GM19372 (cell line): Measurements from ENCODE around the gene TMEM255B.
"Not testable (repeated sequence)": the region's sequence is repeated elsewhere in the genome, so short reads cannot be mapped to it uniquely, and the experiment has no call there.

Experiments
- ATAC-seq: cut with Tn5 transposase; IDR thresholded peaks from one replicate; pipeline ENCODE4 v1.9.1; 2021; ENCODE audit warnings: mild to moderate bottlenecking, low read depth, moderate library complexity; ENCODE audit not compliant: unreplicated experiment

Gene TMEM255B

DNA sequence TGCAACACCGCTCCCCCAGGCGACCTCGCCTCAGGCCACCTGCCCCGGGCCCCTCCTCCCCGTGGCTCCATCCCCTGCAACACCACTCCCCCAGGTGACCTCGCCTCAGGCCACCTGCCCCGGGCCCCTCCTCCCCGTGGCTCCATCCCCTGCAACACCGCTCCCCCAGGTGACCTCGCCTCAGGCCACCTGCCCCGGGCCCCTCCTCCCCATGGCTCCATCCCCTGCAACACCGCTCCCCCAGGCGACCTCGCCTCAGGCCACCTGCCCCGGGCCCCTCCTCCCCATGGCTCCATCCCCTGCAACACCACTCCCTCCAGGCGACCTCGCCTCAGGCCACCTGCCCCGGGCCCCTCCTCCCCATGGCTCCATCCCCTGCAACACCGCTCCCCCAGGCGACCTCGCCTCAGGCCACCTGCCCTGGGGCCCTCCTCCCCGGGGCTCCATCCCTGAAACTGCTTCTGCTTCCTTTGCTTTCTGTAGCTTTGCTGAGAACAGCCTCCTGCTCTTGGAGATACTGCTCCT lies 71.5 kb downstream of the TMEM255B start:
- ATAC-seq: not testable (repeated sequence)

DNA sequence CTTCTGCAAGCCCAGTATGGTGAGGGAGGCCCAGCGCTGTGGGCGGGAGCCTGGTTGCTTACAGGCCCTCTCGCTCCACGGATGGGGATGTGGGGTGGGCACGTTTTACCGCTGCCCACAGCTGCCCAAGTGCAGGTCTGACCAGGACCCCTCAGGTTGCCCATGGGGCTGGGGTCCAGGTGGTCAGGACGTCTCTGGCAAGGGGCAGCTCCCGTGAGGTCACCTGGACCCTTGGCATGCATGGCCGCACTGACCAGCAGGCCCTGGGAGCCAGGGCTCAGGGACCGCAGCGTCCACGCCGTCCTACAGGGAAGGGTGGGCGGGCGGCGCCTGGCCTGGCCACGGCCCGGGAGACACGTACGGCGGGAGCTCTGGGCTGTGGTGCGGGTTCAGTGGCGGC lies 72.0 kb downstream of the TMEM255B start:
- no peak for ATAC-seq

DNA sequence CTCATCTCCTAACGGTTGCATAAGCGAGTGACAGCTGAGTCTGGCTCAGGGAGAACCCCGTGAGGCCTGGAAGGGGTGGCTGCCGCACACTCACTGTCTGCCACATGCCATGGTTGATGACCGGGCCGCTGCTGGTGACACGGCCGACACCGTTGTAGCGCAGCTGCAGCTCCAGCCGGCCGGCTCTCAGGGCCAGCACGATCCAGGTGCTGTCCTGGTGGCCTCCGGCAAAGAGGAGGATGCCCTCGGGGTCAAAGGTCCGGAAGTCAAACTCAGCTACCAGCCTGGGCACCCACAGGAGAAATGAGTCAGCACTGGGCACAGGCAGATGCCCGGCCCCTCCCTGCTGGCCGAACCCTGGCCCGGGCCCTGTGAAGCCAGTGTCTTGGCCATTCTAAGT lies 73.2 kb downstream of the TMEM255B start:
- no peak for ATAC-seq

DNA sequence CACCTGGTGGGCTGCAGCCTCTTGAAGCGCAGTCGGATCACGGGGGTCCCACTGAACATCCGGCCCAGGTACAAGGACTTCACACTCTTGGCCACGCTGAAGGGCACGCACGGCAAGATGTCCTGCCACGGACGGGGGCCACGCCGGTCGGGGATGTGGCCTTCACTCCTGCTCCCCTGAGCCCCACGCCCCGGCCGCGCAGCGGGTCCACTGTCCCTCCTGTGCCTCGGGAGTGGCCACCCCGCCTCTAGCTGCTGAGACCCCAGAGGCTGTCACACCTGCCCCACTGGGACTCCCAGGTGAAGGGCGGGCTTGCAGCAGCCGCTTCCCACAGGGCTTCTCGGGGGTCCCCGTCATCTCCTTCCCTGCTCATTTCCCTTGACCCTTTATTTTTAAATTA lies 73.6 kb downstream of the TMEM255B start:
- no peak for ATAC-seq

DNA sequence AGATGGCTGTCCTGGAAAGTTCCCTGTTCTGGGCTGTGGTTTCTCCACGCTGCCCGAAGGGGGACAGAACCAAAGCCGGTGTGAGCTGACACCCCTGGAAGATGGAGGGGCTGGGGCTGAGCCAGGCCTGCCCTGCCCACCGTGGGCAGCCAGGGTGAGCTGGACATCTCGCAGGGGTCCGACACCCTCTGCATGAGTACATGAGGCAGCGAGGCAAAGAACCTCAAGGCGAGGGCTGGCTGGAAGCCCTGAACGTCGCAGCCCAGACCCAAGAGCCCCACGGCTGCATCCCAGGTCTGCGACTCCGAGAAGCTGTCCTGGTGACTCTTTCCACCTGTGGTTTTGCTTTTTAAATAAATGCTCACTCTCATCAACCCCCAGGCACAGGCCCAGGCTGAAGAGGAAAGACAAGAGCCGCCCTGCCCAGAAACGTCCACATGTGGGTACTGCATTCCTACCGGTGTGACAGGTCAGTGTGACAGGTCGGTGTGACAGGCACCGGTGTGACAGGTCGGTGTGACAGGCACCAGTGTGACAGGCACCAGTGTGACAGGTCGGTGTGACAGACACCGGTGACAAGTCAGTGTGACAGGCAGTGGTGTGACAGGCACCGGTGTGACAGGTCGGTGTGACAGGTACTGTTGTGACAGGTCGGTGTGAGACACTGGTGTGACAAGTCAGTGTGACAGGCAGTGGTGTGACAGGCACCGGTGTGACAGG lies 74.2 kb downstream of the TMEM255B start:
- ATAC-seq: no peak

DNA sequence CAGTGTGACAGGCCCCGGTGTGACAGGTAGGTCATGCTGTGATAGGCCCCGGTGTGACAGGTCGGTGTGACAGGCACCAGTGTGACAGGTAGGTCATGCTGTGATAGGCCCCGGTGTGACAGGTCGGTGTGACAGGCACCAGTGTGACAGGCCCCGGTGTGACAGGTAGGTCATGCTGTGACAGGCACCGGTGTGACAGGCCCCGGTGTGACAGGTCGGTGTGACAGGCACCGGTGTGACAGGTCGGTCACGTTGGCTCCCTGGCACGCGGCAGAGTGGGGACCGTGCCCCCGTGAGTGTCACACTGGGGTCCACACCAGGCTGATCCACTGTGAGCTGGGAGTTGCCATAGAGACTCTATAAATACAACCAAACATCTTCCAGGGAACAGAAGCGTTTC lies 75.0 kb downstream of the TMEM255B start:
- not testable (repeated sequence) for ATAC-seq

DNA sequence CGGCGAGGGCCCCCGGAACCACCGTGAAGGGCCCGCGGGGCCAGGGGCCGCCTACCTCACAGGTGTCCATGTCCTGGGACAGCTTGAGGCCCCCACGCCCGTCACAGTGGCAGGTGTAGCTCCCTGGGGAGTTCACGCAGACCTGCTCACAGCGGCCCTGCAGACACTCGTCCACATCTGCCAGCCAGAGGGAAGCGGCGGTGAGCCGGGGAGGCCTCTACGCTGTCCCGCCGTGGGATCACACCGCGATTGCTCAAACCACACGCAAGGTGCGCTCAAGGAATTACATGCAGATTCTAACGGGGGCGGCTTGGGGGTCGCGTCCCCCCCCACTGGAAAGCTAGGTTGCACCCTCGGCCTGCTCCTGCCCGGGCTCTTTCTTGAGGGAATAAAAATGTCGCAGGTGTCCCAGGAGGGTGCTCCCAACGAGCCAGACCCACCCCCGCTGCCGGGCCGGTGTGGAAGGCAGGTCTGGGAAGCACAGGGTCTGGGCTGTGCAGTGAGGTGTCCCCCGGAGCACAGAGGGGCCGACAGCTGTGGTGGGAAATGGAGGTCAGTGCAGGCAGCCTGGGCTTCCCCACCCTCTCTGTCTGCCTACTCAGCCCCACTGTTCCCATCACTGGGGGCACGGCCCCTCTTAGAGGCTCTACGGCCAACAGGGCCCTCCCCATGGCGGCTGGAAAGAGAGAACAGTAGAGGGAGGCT lies 75.6 kb downstream of the TMEM255B start:
- no peak for ATAC-seq

DNA sequence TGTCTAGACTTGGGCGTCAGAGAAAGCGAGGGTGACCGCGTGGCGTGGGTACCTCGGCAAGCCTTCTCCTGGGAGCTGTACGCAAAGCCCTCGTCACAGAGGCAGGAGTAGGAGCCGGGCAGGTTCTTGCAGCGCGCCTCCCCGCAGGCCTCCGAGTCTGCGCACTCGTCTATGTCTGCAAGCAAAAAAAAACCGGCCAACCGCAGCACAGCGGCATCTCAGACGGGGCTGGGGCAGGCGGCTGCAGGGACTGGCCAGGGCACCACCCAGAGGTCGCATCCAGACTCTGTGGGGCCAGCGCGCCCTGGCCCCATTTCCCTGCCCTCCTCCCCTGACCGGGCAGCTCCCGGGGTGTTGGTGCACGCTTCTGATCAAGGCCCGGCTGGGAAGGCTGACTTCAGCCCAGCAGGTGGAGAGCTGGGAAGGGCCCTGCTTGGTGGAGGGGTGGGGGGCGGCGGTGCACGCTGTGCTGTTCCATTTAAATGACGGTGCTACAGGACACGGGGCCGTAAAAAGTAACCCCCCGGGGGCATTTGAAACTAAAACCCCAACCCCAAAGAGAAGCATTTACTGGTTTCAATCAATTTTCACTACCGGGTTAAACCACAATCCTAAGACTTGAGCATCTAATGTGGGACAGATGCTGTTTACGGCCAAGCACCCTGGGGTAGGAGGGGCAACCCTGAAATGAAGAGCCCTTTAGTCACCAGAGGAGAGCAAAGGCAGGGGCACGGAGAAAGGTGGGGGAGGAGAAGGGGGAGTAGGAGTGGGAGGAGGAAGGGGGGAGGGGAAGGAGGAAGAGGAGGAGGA lies 76.6 kb downstream of the TMEM255B start:
- ATAC-seq: no peak

DNA sequence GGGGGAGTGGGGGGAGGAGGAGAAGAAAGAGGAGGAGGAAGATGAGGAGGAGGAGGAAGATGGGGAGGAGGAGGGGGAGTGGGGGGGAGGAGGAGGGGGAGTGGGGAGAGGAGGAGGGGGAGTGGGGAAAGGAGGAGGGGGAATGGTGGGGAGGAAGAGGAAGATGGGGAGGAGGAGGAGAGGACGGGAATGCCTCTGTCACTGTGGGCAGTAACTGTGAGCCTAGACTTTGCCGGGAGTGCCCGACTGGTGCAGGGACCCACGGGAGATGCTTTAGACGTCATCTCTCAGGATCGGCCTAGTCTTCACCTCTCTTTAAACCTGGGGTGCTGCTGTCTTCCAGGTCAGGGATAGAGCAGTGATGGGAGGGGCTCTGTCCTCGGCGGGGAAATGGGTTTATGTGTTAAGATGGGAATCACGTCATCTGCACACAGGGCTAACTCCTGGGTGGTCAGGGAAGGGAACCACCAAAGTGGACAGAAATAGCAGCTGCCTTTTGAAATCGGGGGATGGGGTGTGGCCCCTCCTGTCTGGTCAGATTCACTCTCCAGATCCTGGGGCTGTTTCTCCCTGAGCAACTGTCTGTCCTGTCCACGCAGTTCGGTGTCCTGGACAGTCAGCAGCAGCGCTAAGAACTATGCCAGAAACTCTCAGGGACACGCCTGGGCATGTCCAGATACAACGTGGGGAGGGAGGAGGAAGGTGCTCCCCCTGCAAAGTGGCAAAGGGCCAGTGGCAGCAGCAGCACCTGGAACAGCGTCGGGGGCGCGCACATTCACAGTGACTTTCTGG lies 77.9 kb downstream of the TMEM255B start:
- ATAC-seq: no peak

DNA sequence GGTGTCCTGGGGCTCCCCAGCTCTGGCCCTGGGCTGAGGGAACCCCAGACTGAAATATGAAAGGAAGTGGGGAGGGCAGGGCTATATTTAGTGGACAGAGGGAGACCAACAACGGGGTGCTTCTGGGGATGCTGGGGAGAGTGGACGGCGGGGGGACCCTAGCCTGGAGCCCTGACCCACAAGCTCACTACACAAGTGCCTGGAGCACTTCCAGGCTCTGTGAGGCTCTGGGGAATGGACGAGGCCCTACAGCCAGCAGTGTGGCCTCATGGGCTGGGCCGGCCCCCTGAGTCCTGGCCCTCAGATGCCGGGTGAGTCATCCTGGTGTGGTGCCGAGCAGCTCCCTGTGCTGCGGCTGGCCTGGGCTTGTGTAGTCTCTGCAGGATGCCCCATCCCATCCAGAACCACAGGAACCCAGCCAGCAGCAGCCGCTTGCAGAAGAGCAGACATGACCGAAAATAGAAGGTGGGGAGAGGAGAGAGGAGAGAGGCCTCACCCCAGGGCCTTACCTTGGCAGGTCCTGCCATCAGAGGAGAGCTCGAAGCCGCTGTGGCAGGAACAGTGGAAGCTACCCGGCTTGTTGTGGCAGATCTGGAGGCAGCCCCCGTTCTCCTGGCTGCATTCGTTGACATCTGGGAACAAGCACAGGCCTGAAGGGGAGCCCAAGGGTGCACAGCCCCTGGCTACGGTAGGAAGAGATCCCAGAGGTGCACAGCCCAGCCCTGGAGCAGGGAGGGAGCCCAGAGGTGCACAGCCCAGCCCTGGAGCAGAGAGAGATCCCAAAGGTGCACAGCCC lies 78.7 kb downstream of the TMEM255B start:
- ATAC-seq: no peak

DNA sequence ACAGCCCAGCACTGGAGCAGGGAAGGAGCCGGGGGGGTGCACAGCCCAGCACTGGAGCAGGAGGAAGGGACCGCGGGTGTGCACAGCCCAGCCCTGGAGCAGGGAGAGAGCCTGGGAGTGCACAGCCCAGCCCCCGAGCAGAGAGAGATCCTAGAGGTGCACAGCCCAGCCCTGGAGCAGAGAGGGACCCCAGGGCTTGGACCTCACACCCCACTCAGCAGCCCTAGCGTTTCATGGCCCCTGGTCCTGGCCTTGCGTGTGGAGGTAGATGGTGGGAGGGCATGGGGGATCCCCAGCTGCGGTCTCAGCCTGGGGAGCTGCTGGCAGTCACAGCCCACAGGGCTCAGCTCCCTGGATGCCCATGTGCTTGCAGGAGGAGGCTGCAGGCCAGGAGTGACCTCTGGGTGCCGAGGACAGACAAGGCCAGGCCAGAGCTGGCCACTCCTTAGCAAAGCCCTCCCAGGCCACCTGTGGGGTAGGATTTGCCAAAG lies 79.7 kb downstream of the TMEM255B start:
- ATAC-seq: no peak

DNA sequence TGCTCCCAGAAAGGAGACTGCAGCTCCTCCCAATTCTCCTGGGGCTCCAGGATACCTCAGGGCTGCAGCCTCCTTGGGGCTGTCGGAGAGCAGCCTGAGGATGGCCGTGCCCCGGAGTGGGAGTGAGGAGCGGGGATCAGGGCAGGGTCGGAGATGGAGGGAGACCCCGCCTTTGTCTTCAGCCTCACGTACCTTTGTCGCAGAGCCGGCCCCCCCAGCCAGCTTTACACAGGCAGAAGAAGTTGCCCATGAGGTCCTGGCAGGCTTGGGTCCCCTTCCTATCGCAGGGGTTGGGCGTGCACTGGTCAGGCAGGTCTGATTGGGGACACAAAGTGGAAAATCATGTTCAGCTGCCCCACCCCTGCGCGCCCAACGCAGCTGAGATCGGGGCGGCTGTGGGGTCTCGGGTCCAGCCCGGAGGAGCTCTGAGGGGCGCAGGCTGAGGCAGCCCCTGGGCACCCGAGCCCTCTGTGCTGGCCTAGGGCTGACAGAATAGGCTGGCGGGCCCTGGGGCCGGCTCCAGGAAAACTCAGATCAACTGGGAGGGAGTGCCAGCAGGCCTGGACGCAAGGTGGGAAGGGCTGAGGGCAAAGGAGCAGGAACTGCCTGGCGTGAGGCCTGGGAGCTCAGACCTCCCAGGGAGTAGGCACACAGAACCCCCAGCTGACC lies 80.6 kb downstream of the TMEM255B start:
- ATAC-seq: no peak

DNA sequence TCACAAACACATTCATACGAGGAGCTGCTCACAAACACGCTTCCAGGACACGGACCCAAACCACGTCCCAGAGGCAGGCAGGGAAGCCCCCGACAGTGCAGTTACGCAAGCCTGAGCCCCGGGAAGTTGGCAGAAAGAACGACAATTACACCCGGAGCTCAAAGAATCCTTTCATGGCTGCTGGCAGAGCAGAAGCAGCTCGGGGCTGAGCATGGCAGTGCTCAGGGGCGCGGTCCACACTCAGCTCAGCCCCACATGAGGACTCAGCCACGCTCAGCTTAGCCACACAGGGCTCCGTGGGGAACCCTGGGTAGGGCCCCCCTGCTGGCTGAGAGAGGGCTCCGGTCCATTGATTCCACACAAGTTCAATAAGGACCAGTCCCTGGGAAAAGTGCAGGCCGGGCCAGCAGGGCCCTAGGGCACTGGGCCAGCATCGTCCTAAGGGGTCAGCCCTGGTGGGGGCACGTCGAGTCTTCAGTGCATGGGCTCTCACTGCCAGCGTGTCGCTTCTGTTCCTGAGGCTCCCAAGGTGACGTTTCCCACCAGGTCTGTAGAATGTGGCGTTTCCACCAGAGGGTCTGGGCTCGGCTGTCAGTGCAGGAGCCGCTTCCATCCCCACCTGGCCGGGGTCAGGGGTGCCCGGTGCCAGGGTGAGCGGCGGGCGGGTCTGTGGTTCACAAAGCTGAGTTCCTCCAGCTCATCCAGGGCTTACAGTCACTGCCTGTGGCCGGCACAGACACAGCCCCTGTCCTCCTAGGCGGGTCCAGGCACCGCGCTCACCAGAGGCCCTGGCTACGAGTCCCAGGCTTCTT lies 81.7 kb downstream of the TMEM255B start:
- ATAC-seq: no peak

DNA sequence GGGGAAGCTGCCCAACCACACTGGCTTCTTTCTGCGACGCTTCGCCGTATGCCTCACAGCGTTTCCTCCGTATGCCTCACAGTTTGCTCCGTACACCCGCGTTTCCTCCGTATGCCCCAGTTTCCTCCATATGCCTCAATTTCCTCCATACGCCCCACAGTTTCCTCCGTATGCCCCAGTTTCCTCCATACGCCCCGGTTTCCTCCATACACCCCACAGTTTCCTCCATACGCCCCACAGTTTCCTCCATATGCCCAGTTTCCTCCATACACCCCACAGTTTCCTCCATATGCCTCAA lies 82.3 kb downstream of the TMEM255B start:
- no peak for ATAC-seq

DNA sequence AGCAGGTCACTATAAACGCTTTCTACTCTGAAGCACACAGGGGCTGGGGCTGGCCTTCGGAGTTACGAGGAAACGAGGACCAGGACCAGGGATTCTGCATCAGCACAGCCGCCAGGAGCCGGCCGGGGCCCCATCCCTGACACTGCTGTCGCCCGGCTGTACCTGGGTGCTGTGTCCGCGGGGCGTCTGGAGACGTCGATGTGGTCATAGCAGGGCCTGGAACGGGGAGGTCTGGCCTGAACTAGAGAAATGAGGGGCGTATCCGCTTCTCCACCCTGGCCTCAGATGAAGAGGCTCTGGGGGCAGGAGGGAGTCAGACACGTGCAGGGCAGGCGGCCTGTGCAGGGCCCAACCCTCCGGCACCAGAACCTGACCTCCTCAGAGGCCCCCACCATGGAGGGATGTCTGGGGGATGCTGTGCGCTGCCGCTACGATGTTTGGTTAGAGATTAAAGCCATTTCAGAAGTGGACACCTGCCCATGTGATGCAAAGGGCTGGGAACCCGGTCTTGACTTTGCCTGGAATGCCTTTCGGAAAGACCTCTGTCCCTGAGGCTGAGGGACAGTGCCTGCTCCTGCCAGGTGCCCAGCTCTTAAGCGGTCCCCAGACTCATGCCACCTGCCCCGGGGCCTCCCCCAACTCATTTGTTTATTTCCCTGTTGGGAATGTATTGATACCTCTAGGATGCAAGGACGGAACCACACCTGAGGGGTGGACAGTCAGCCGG lies 83.5 kb downstream of the TMEM255B start:
- no peak for ATAC-seq

DNA sequence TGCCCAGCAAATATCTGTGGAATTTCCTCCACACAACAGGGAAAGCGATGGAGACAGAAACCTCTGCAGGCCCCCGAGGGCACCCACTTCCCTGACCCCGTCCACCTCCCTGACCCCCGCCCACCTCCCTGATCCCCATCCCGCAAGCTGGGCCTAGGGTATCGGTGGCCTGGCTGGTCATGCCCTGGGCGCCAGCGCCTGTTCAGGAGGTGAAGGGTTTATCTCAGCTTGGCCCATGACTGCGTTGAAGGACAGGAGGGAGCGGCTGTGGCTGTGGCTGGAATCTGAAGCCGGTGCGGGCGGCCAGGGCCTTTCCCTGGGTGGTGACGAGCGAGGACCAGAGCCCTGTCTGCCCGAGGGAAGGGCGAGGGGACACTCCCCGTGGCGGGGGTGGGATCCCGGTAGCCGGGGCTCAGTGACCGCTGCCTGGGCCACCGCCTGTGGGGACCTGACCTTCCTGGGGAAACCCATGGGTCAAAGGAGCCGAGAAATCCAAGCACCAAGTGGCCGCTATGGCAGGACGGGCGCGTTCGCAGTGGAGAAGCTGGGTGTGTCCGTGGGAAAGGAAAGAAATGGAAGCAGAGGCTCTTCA lies 84.1 kb downstream of the TMEM255B start:
- no peak for ATAC-seq

DNA sequence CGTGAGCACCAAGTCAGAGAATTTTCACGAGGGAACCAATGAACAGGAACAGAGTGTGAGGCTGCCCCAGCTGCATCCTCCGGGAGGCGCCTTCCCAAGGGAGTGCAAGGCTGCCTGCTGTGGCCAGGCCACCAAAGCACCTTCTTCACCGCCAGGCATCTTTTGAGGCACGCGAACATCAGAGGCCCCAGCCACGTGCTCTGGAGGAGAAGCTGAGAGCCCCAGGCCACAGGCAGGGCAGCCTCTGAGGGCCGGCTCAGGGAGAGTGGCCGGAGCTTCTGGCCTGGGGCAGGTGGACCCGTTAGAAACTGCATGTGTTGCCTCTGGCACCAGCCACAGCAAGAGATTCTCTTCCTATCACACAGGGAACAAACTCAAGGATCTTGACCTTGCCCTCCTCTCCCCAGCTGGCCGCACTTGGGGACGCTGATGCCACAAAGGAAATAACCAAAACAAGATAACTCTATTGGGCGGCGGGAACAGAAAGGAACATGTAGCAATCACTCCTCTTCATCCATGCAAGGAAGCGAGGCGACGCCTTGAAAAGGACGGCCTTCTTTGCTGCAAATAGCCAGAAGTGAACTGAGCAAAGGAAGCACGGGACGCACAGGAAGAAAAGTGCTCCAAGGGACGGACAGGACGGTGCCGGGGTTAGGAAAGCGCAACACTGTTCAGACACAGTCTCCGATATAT lies 85.0 kb downstream of the TMEM255B start:
- no peak for ATAC-seq
